GM19099 (cell line): ENCODE data around the gene CD99.

ENCODE experiments used
- POLR2A ChIP-seq: IDR thresholded peaks from 3 replicates; pipeline ENCODE4 v1.6.1; 2011; ENCODE audit warnings: low read depth; ENCODE audit not compliant: insufficient read length; ENCODE audit errors: extremely low read depth

Gene CD99

DNA sequence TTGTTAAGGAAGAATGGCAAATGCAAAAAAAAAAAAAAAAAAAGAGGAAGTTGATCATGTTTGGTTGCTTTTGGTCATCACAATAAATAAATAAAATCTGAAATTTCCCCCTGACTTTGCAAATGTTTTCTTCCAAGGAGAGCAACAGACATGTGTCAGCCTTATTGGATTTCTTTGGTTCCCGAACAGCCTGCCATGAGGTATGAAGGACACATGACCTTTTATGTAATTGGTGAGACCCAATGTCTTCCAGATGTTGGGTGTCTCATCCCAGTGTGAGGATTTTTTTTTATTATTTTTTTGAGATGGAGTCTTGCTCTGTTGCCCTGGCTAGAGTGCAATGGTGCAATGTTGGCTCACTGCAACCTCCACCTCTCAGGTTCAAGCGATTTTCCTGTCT is 24.6 kb upstream of the CD99 start:
- no peak for TF ChIP-seq POLR2A

GRCh38 chrX:2670978-2671377 is 20.1 kb upstream of the CD99 start:
- no peak for TF ChIP-seq POLR2A

DNA sequence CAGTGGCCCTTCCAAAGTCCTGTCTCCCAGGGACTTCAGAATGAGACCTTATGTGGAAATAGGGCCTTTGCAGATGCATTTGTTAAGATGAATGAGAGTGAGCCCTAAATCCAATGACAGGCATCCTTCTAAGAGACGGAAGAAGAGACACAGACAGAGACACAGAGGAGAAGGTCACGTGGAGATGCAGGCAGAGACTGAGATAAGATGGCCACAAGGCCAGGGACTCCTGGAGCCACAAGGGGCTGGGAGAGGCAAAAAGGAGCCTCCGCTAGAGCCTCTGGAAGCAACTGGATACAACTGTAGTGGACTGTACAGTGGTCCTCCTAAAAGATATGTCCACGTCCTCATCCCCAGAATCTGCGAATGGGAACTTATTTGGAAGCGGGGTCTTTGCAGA is 19.0 kb upstream of the CD99 start:
- TF ChIP-seq POLR2A: no peak

DNA sequence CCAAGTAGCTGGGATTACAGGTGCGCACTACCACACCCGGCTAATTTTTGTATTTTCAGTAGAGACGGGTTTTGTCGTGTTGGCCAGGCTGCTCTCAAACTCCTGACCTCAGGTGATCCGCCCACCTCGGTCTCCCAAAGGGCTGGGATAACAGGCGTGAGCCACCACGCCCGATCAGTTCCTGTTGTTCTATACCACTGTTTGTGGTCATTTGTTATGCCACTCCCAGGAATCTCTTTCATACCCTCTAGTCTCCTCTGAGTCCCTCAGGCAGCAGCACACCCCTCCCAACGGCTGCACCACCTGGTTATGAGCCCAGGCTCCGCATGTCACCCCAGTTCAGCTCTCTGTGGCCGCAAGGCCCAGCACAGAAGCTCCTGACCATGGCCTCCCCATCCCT is 17.5 kb upstream of the CD99 start:
- TF ChIP-seq POLR2A: no peak

DNA sequence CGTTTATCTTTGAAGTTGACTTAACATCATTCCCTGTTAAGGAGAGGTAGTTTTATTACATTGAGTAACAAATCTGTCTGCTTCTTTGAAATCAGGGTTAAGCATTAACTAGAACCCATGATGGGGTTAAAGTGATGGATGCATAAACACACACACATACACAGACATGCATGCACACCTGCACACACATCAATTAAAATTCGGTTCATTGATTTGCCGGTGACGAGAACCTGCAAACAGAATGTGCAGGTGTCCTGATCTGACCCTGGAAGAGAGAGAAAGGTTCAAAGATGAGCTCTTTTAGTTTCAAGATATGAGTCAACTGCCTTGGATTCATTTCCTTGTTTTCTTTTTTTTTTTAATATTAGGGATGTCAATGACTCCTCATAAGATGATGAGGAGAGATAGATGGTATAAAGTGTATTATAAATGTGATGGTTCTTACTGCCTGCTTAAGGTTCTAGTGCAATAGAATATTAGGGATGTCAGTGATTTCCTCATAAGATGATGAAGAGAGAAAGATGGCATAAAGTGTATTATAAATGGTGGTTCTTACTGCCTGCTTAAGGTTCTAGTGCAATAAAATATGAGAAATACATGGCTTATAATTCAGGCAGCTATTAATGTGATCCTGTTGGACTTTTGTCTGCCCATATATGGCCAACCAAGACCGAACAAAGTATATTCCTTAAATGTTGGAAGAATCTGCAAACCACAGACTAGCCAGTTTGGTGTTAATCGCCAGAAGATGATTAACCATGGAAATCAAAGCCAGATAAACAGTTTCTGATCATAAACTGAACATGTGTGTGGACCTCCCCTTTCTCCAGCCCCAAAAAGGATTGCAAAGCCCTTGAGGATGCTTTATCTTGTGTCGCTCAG is 14.1 kb upstream of the CD99 start:
- TF ChIP-seq POLR2A: no peak

- no peak for TF ChIP-seq POLR2A
Observed at GRCh38 chrX:2677764-2678163, 13.3 kb upstream of the CD99 start.

- TF ChIP-seq POLR2A: no peak
Observed at GRCh38 chrX:2678583-2678982, 12.5 kb upstream of the CD99 start.

GRCh38 chrX:2679534-2680485 is 11.3 kb upstream of the CD99 start:
- no peak for TF ChIP-seq POLR2A

DNA sequence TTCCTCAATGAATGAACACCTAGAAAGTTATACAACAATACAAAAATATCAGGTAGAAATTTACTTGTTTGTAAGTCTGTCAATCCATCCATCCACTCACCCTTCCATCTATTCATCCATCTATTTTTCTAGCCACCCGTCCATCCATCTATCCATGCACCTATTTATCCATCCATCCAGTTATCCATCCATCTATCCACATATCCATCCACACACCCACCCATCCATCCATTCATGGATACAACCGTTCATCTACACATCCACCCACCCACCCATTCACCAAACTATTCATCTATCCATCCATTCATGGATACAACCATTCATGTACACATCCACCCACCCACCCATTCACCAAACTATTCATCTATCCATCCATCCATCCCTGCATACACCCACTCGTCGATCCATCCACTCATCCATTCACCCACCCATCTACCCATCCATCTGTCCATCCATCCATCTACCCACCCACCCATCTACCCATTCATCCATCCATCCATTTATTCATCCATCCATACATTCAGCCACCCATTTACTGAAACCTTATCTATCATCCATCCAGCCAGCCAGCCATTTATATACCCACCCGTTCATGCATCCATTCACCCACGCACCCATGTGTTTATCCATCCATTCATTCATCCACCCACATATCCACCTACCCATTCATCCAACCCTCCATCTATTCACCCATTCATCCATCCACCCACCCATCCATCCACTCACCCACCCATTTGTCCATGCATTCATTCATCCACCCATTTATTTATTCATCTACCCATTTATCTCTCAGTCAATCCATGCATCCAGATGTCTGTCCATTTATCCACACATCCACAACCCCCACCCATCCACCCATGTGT is 10.4 kb upstream of the CD99 start:
- no peak for TF ChIP-seq POLR2A

- no peak for TF ChIP-seq POLR2A
Observed at GRCh38 chrX:2682565-2683177, 8.4 kb upstream of the CD99 start.

GRCh38 chrX:2684256-2684655 is 6.8 kb upstream of the CD99 start:
- TF ChIP-seq POLR2A: no peak

DNA sequence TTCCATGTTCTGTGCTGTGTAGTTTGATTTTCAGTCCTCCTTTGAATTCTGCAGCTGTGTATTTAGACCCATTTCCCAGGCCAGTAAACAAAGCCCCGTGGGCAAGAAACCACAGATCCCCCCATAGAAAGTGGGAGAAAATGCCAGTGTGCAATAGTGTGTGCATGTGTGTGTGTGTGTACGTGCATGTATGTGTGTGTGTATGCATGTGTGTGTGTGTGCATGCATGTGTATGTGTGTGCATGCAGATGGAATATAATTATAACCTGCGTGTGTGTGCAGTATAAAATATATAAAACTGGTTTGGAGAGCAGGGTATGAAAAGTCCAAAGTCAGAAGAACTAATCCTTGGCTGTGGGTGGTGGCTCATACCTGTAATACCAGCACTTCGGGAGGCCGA is 5.2 kb upstream of the CD99 start:
- no peak for TF ChIP-seq POLR2A

DNA sequence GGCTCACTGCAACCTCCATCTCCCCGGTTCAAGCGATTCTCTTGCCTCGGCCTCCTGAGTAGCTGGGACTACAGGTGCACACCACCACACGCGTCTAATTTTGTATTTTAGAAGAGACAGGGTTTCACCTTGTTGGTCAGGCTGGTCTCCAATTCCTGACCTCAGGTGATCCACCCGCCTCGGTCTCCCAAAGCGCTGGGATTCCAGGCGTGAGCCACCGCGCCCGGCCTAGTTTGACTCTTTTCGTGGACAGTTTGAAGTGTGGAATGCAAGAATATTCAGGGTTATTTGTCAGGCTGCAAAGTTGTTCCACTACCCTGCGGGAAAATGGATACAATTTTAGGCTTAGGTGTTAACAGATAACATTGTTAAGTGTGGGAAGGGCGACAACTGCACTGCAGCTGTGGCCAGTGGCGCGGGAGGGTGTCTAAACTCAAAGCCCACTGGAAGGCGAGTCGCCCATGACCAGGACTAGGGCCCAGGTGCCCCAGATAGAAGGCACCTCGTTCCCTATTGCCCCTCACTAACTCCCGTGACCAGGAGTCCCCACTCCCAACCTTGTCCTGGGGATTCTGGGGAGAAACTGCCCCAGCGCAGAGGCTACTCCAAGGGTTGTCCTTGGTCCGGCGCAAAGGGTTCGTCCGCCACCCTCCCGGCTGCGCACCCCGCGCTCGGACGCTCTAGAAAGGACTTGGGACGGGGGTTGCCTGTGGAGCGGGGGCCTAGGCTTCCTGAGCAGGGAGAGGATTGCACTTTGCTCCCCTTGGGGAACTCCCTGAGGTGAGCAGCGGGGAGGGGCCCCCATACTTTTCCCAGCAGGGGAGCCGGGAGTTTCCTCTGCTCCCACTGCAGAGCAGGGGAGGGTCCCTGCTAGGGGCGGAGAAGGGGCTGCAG is 1.1 kb upstream of the CD99 start:
- no peak for TF ChIP-seq POLR2A
